HG03442 (cell line): Measurements from ENCODE around the gene SLC35G3.
"Not testable (repeated sequence)": the region's sequence is repeated elsewhere in the genome, so short reads cannot be mapped to it uniquely, and the experiment has no call there.

Experiments
- ATAC-seq: cut with Tn5 transposase; IDR thresholded peaks from one replicate; pipeline ENCODE4 v1.9.1; 2021; ENCODE audit warnings: mild to moderate bottlenecking, moderate library complexity; ENCODE audit not compliant: unreplicated experiment

SLC35G3 gene

GRCh38 chr17:35212668-35213067 lies 18.5 kb upstream of the SLC35G3 start:
- ATAC-seq = no peak

GRCh38 chr17:35210741-35211140 lies 16.5 kb upstream of the SLC35G3 start:
- no peak for ATAC-seq

- ATAC-seq = not testable (repeated sequence)
These were observed 8.4 kb upstream of the SLC35G3 start for GRCh38 chr17:35202582-35202981.

- not testable (repeated sequence) for ATAC-seq
These were observed 869 bp upstream of the SLC35G3 start for GRCh38 chr17:35195062-35195461.

GRCh38 chr17:35192708-35193107 lies 1.5 kb downstream of the SLC35G3 start:
- no peak for ATAC-seq

- no peak for ATAC-seq
These were observed 3.0 kb downstream of the SLC35G3 start for GRCh38 chr17:35191001-35191695.

GRCh38 chr17:35189291-35189690 lies 4.9 kb downstream of the SLC35G3 start:
- no peak for ATAC-seq

- no peak for ATAC-seq
These were observed 6.1 kb downstream of the SLC35G3 start for GRCh38 chr17:35188111-35188510.

- ATAC-seq = no peak
These were observed 6.7 kb downstream of the SLC35G3 start for GRCh38 chr17:35187481-35187880.

- peak; percentile 45 for ATAC-seq
These were observed 8.3 kb downstream of the SLC35G3 start for GRCh38 chr17:35185849-35186248.

GRCh38 chr17:35184274-35184673 lies 9.9 kb downstream of the SLC35G3 start:
- ATAC-seq = no peak

GRCh38 chr17:35183332-35183731 lies 10.9 kb downstream of the SLC35G3 start:
- ATAC-seq = no peak

- not testable (repeated sequence) for ATAC-seq
These were observed 14.8 kb downstream of the SLC35G3 start for GRCh38 chr17:35179379-35179778.

GRCh38 chr17:35176897-35177296 lies 17.3 kb downstream of the SLC35G3 start:
- ATAC-seq = no peak

GRCh38 chr17:35175638-35176415 lies 18.4 kb downstream of the SLC35G3 start:
- no peak for ATAC-seq

GRCh38 chr17:35174835-35175334 lies 19.3 kb downstream of the SLC35G3 start:
- no peak for ATAC-seq

- ATAC-seq = not testable (repeated sequence)
These were observed 21.9 kb downstream of the SLC35G3 start for GRCh38 chr17:35172321-35172720.

GRCh38 chr17:35171834-35172233 lies 22.4 kb downstream of the SLC35G3 start:
- no peak for ATAC-seq

GRCh38 chr17:35170968-35171771 lies 23.0 kb downstream of the SLC35G3 start:
- ATAC-seq = no peak

GRCh38 chr17:35169835-35170363 lies 24.3 kb downstream of the SLC35G3 start:
- no peak for ATAC-seq

GRCh38 chr17:35167666-35168065 lies 26.5 kb downstream of the SLC35G3 start:
- no peak for ATAC-seq
